Measurements from ENCODE around the gene FUT8.

The FUT8 gene

GRCh38 chr14:65650826-65651225 lies 238.3 kb downstream of the FUT8 start:
- Histone ChIP-seq H4K8ac (ENCODE audit: low read depth, low read length) (no peak overlapping the region), H2AK5ac (ENCODE audit: low read depth, low read length) (no peak overlapping the region), H2BK15ac (ENCODE audit: low read length) (no peak overlapping the region), H3K27ac (replicated peaks; ENCODE audit: low read length) (no peak overlapping the region), H2BK120ac (ENCODE audit: low read depth, low read length) (no peak overlapping the region), H4K91ac (ENCODE audit: low read depth, low read length, poor library complexity) (no peak overlapping the region), H3K4me1 (ENCODE audit: control insufficient read depth in 2 of 2, insufficient read depth in 1 of 2, low read depth in 1 of 2, low read length in 2 of 2) (peaks cover 2% of the 10 kb centered on the region in 2 donors), H3K9ac (ENCODE audit: low read depth, low read length, poor library complexity) (no peak overlapping the region), H3K14ac (ENCODE audit: low read length) (no peak overlapping the region), H3K36me3 (replicated peaks in 1 of 2; ENCODE audit: control insufficient read depth in 2 of 2, insufficient read depth in 2 of 2, low read length in 2 of 2) (no peaks in the 10 kb centered on the region), H2BK5ac (ENCODE audit: low read length) (no peak overlapping the region), H3K18ac (ENCODE audit: low read length) (no peak overlapping the region), H3K9me3 (replicated peaks in 1 of 2; ENCODE audit: control insufficient read depth in 2 of 2, insufficient read depth in 1 of 2, low read depth in 1 of 2, low read length in 2 of 2) (peaks cover 0 to 3% of the 10 kb centered on the region in 2 donors), H2AFZ (ENCODE audit: low read length) (no peak overlapping the region), H3K27me3 (ENCODE audit: control insufficient read depth in 3 of 3, insufficient read depth in 3 of 3, low read depth in 1 of 3, low read length in 3 of 3) (no peaks in the 10 kb centered on the region), H3K4ac (ENCODE audit: low read length) (no peak overlapping the region), H3K4me2 (ENCODE audit: insufficient read depth, low read length, poor library complexity, severe bottlenecking) (no peak overlapping the region), H2BK12ac (ENCODE audit: low read length) (no peak overlapping the region), H3K23ac (ENCODE audit: low read depth, low read length, poor library complexity) (no peak overlapping the region), H3K4me3 (ENCODE audit: low read length in 2 of 2) (no peak overlapping the region), H3K79me1 (ENCODE audit: low read depth, low read length) (no peaks in the 10 kb centered on the region)
- no peak for DNase-seq (ENCODE audit: low spot score)
- WGBS, 2 donors (ENCODE audit: extremely low coverage in 2 of 2, insufficient read length in 2 of 2, insufficient replicate concordance in 1 of 2) = no CpG with 5 or more reads among the region's 2 CpGs

- no peak overlapping the region for H3K4ac ChIP-seq (ENCODE audit: low read length)
- H3K14ac ChIP-seq (ENCODE audit: low read length) = no peak overlapping the region
- peaks cover 3 to 4% of the 10 kb centered on the region in 2 donors for H3K9me3 ChIP-seq (replicated peaks in 1 of 2; ENCODE audit: control insufficient read depth in 2 of 2, insufficient read depth in 1 of 2, low read depth in 1 of 2, low read length in 2 of 2)
- no peak overlapping the region for H3K23ac ChIP-seq (ENCODE audit: low read depth, low read length, poor library complexity)
- H2BK12ac ChIP-seq (ENCODE audit: low read length) = no peak overlapping the region
- no peaks in the 10 kb centered on the region for H3K4me1 ChIP-seq (ENCODE audit: control insufficient read depth in 2 of 2, insufficient read depth in 1 of 2, low read depth in 1 of 2, low read length in 2 of 2)
- no peaks in the 10 kb centered on the region for H3K79me1 ChIP-seq (ENCODE audit: low read depth, low read length)
- no peak overlapping the region for H2BK120ac ChIP-seq (ENCODE audit: low read depth, low read length)
- no peak overlapping the region for H2BK5ac ChIP-seq (ENCODE audit: low read length)
- no peak overlapping the region for H3K4me3 ChIP-seq (ENCODE audit: low read length in 2 of 2)
- no peak overlapping the region for H3K27ac ChIP-seq (replicated peaks; ENCODE audit: low read length)
- no peaks in the 10 kb centered on the region for H3K36me3 ChIP-seq (replicated peaks in 1 of 2; ENCODE audit: control insufficient read depth in 2 of 2, insufficient read depth in 2 of 2, low read length in 2 of 2)
- H3K9ac ChIP-seq (ENCODE audit: low read depth, low read length, poor library complexity) = no peak overlapping the region
- H3K27me3 ChIP-seq (ENCODE audit: control insufficient read depth in 3 of 3, insufficient read depth in 3 of 3, low read depth in 1 of 3, low read length in 3 of 3) = no peaks in the 10 kb centered on the region
- no peak overlapping the region for H2AK5ac ChIP-seq (ENCODE audit: low read depth, low read length)
- H3K18ac ChIP-seq (ENCODE audit: low read length) = no peak overlapping the region
- DNase-seq (ENCODE audit: low spot score) = no peak
- no peak overlapping the region for H3K4me2 ChIP-seq (ENCODE audit: insufficient read depth, low read length, poor library complexity, severe bottlenecking)
- no peak overlapping the region for H4K91ac ChIP-seq (ENCODE audit: low read depth, low read length, poor library complexity)
- H2BK15ac ChIP-seq (ENCODE audit: low read length) = no peak overlapping the region
- WGBS, 2 donors (ENCODE audit: extremely low coverage in 2 of 2, insufficient read length in 2 of 2, insufficient replicate concordance in 1 of 2) = no CpG with 5 or more reads among the region's 2 CpGs
- H2AFZ ChIP-seq (ENCODE audit: low read length) = no peak overlapping the region
- no peak overlapping the region for H4K8ac ChIP-seq (ENCODE audit: low read depth, low read length)
Observed at GRCh38 chr14:65656554-65656953, 244.0 kb downstream of the FUT8 start.

- Histone ChIP-seq H3K4ac (ENCODE audit: low read length) (no peak overlapping the region), H4K8ac (ENCODE audit: low read depth, low read length) (no peak overlapping the region), H2AK5ac (ENCODE audit: low read depth, low read length) (no peak overlapping the region), H3K9me3 (replicated peaks in 1 of 2; ENCODE audit: control insufficient read depth in 2 of 2, insufficient read depth in 1 of 2, low read depth in 1 of 2, low read length in 2 of 2) (peaks cover 0 to 4% of the 10 kb centered on the region in 2 donors), H3K79me1 (ENCODE audit: low read depth, low read length) (no peaks in the 10 kb centered on the region), H3K4me2 (ENCODE audit: insufficient read depth, low read length, poor library complexity, severe bottlenecking) (no peak overlapping the region), H2BK5ac (ENCODE audit: low read length) (no peak overlapping the region), H3K27me3 (ENCODE audit: control insufficient read depth in 3 of 3, insufficient read depth in 3 of 3, low read depth in 1 of 3, low read length in 3 of 3) (no peaks in the 10 kb centered on the region), H3K18ac (ENCODE audit: low read length) (no peak overlapping the region), H3K23ac (ENCODE audit: low read depth, low read length, poor library complexity) (no peak overlapping the region), H3K14ac (ENCODE audit: low read length) (no peak overlapping the region), H2BK15ac (ENCODE audit: low read length) (no peak overlapping the region), H3K4me1 (ENCODE audit: control insufficient read depth in 2 of 2, insufficient read depth in 1 of 2, low read depth in 1 of 2, low read length in 2 of 2) (no peaks in the 10 kb centered on the region), H3K9ac (ENCODE audit: low read depth, low read length, poor library complexity) (no peak overlapping the region), H4K91ac (ENCODE audit: low read depth, low read length, poor library complexity) (no peak overlapping the region), H3K36me3 (replicated peaks in 1 of 2; ENCODE audit: control insufficient read depth in 2 of 2, insufficient read depth in 2 of 2, low read length in 2 of 2) (no peaks in the 10 kb centered on the region), H3K4me3 (ENCODE audit: low read length in 2 of 2) (no peak overlapping the region), H2BK120ac (ENCODE audit: low read depth, low read length) (no peak overlapping the region), H3K27ac (replicated peaks; ENCODE audit: low read length) (no peak overlapping the region), H2AFZ (ENCODE audit: low read length) (no peak overlapping the region), H2BK12ac (ENCODE audit: low read length) (no peak overlapping the region)
- DNase-seq (ENCODE audit: low spot score) = no peak
Observed at GRCh38 chr14:65658202-65658601, 245.7 kb downstream of the FUT8 start.

- no peaks in the 10 kb centered on the region for H3K79me1 ChIP-seq (ENCODE audit: low read depth, low read length)
- no peak overlapping the region for H2AK5ac ChIP-seq (ENCODE audit: low read depth, low read length)
- H3K4me3 ChIP-seq (ENCODE audit: low read length in 2 of 2) = no peak overlapping the region
- H2BK5ac ChIP-seq (ENCODE audit: low read length) = no peak overlapping the region
- DNase-seq (ENCODE audit: low spot score) = no peak
- WGBS, 2 donors (ENCODE audit: extremely low coverage in 2 of 2, insufficient read length in 2 of 2, insufficient replicate concordance in 1 of 2) = no CpG with 5 or more reads among the region's 3 CpGs
- H3K9ac ChIP-seq (ENCODE audit: low read depth, low read length, poor library complexity) = no peak overlapping the region
- no peaks in the 10 kb centered on the region for H3K36me3 ChIP-seq (replicated peaks in 1 of 2; ENCODE audit: control insufficient read depth in 2 of 2, insufficient read depth in 2 of 2, low read length in 2 of 2)
- no peaks in the 10 kb centered on the region for H3K9me3 ChIP-seq (replicated peaks in 1 of 2; ENCODE audit: control insufficient read depth in 2 of 2, insufficient read depth in 1 of 2, low read depth in 1 of 2, low read length in 2 of 2)
- no peak overlapping the region for H2BK12ac ChIP-seq (ENCODE audit: low read length)
- no peak overlapping the region for H3K27ac ChIP-seq (replicated peaks; ENCODE audit: low read length)
- no peak overlapping the region for H2AFZ ChIP-seq (ENCODE audit: low read length)
- H4K8ac ChIP-seq (ENCODE audit: low read depth, low read length) = no peak overlapping the region
- H3K27me3 ChIP-seq (ENCODE audit: control insufficient read depth in 3 of 3, insufficient read depth in 3 of 3, low read depth in 1 of 3, low read length in 3 of 3) = no peaks in the 10 kb centered on the region
- no peak overlapping the region for H3K4me2 ChIP-seq (ENCODE audit: insufficient read depth, low read length, poor library complexity, severe bottlenecking)
- H2BK15ac ChIP-seq (ENCODE audit: low read length) = no peak overlapping the region
- no peak overlapping the region for H3K23ac ChIP-seq (ENCODE audit: low read depth, low read length, poor library complexity)
- H3K18ac ChIP-seq (ENCODE audit: low read length) = no peak overlapping the region
- H3K4ac ChIP-seq (ENCODE audit: low read length) = no peak overlapping the region
- H3K14ac ChIP-seq (ENCODE audit: low read length) = no peak overlapping the region
- no peak overlapping the region for H2BK120ac ChIP-seq (ENCODE audit: low read depth, low read length)
- H4K91ac ChIP-seq (ENCODE audit: low read depth, low read length, poor library complexity) = no peak overlapping the region
- H3K4me1 ChIP-seq (ENCODE audit: control insufficient read depth in 2 of 2, insufficient read depth in 1 of 2, low read depth in 1 of 2, low read length in 2 of 2) = peaks cover 0 to 3% of the 10 kb centered on the region in 2 donors
Observed at GRCh38 chr14:65661865-65662264, 249.3 kb downstream of the FUT8 start.

Measured in neuronal stem cell (in vitro differentiated cells).